HCT116 (cell line): ENCODE measurements around the gene SSTR5. TPM values are rescaled to one million over a fixed set of nuclear protein-coding genes. Genes with fewer than 3 reads are reported as not detected.

ENCODE experiments used
- ATAC-seq: fragments of 200-7000 bp; cut with Tn5 transposase; 2 replicates; pipeline ENCODE4 v1.9.1; 2020; ENCODE audit warnings: mild to moderate bottlenecking, moderate library complexity
- BruUV-seq: library from RNA; stranded (reverse); fragments of 400-500 nt; replicated peaks from 2 replicates; lab custom pipeline; 2021; lab: Mats Ljungman, UMichigan
- CTCF ChIA-PET: fragments of 300-600 bp; sonication (Branson Sonifier 250); formaldehyde crosslinking; loops from one replicate; lab custom pipeline; 2021; ENCODE audit warnings: antibody characterized with exemption; lab: Charles Lee
- POLR2A ChIA-PET: fragments of 300-600, 350-600 bp; sonication (Branson Sonifier 250); formaldehyde crosslinking; loops from one replicate; lab custom pipeline; 2021; ENCODE audit warnings: antibody characterized with exemption; lab: Charles Lee
- RAD21 ChIA-PET, 2 experiments: fragments of 300-600 bp; sonication (Branson Sonifier 250); formaldehyde crosslinking; loops; one replicate each; lab custom pipeline; 2023; ENCODE audit warnings: low total read pairs in 2 of 2; ENCODE audit not compliant: uncharacterized antibody in 2 of 2, unreplicated experiment in 2 of 2, low non-redundant PET in 1 of 2; lab: Charles Lee
- DNase-seq: peaks from one replicate; pipeline ENCODE4 v3.0.0-alpha.2; 2010; ENCODE audit warnings: low read depth, low spot score
- H2AFZ ChIP-seq: fragments of 200-600 bp; shearing (Covaris generic), sonication (generic); 2 replicates; pipeline ENCODE4 v1.6.1; 2017; ENCODE audit warnings: low read depth, mixed run types, mixed read lengths, antibody characterized with exemption, low read length; ENCODE audit not compliant: poor library complexity, severe bottlenecking
- H3K27ac ChIP-seq: 2 replicates; pipeline ENCODE4 v1.5.1; 2012; ENCODE audit warnings: low read depth, low read length
- H3K27me3 ChIP-seq: fragments of 200-600 bp; sonication (generic); 2 replicates; pipeline ENCODE4 v1.6.1; 2016; ENCODE audit warnings: mixed run types, low read length, mixed read lengths; ENCODE audit not compliant: insufficient read depth
- H3K36me3 ChIP-seq, 2 experiments: fragments of 200-500 bp in 1 of 2; fragments of 200-600 bp in 1 of 2; sonication (Bioruptor generic) in 1 of 2; sonication (generic) in 1 of 2; 2 replicates each; pipeline versions ENCODE4 v1.5.1 to v1.6.1; 2014 to 2016; ENCODE audit warnings: low read length in 2 of 2, inconsistent platforms in 1 of 2, mixed read lengths in 1 of 2, mixed run types in 1 of 2; ENCODE audit not compliant: insufficient read depth in 2 of 2, control insufficient read depth in 1 of 2
- H3K4me1 ChIP-seq, 2 experiments: fragments of 200-600 bp in 1 of 2; sonication (generic) in 1 of 2; 2 replicates each; pipeline versions ENCODE4 v1.5.1 to v1.6.1; 2012 to 2017; ENCODE audit warnings: low read length in 2 of 2, inconsistent platforms in 1 of 2, mild to moderate bottlenecking in 1 of 2, mixed read lengths in 1 of 2, mixed run types in 1 of 2, moderate library complexity in 1 of 2; ENCODE audit not compliant: insufficient read depth in 2 of 2, control insufficient read depth in 1 of 2
- H3K4me2 ChIP-seq: fragments of 200-600 bp; sonication (generic); 2 replicates; pipeline ENCODE4 v1.6.1; 2017; ENCODE audit warnings: mixed run types, low read length, mixed read lengths
- H3K4me3 ChIP-seq, 2 experiments: fragments of 200-600 bp in 1 of 2; sonication (generic) in 1 of 2; replicated peaks in 1 of 2; 2 replicates each; pipeline ENCODE4 v1.5.1; 2011 to 2016; ENCODE audit warnings: low read length in 2 of 2, control low read depth in 1 of 2, low read depth in 1 of 2, mild to moderate bottlenecking in 1 of 2, mixed read lengths in 1 of 2, mixed run types in 1 of 2
- H3K79me2 ChIP-seq: fragments of 200-600 bp; sonication (generic); 2 replicates; pipeline ENCODE4 v1.6.1; 2017; ENCODE audit warnings: mild to moderate bottlenecking, mixed run types, low read length, moderate library complexity, mixed read lengths; ENCODE audit not compliant: insufficient read depth
- H3K9ac ChIP-seq: fragments of 200-600 bp; sonication (generic); 2 replicates; pipeline ENCODE4 v1.6.1; 2016; ENCODE audit warnings: low read length, mixed read lengths
- H3K9me2 ChIP-seq: fragments of 200-600 bp; sonication (generic), shearing (Covaris generic); 2 replicates; pipeline ENCODE4 v1.6.1; 2017; ENCODE audit warnings: mixed run types, mild to moderate bottlenecking, moderate library complexity; ENCODE audit not compliant: insufficient read depth
- H3K9me3 ChIP-seq, 2 experiments: fragments of 200-500 bp in 1 of 2; fragments of 200-600 bp in 1 of 2; sonication (Bioruptor generic) in 1 of 2; sonication (generic) in 1 of 2; 2 replicates each; pipeline ENCODE4 v1.6.1; 2014 to 2017; ENCODE audit warnings: low read length in 2 of 2, mixed read lengths in 2 of 2, inconsistent platforms in 1 of 2, low read depth in 1 of 2, mild to moderate bottlenecking in 1 of 2, mixed run types in 1 of 2, moderate library complexity in 1 of 2; ENCODE audit not compliant: control insufficient read depth in 1 of 2, insufficient read depth in 1 of 2
- H4K20me1 ChIP-seq: fragments of 200-600 bp; sonication (generic), shearing (Covaris generic); 2 replicates; pipeline ENCODE4 v1.6.1; 2017; ENCODE audit warnings: mixed run types, mild to moderate bottlenecking, moderate library complexity; ENCODE audit not compliant: insufficient read depth
- CBX3 ChIP-seq: IDR thresholded peaks from 2 replicates; pipeline ENCODE4 v1.6.1; 2012; ENCODE audit warnings: low read depth
- CEBPB ChIP-seq: IDR thresholded peaks from 2 replicates; pipeline ENCODE4 v1.6.1; 2012; ENCODE audit warnings: low read depth
- EZH2 ChIP-seq: fragments of 200-600 bp; sonication (generic); IDR thresholded peaks from 2 replicates; pipeline ENCODE4 v1.6.1; 2017; ENCODE audit warnings: antibody characterized with exemption, mixed run types
- EZH2phosphoT487 ChIP-seq: fragments of 200-600 bp; IDR thresholded peaks from 2 replicates; pipeline ENCODE4 v1.6.1; 2018; ENCODE audit warnings: antibody characterized with exemption, borderline replicate concordance
- FOSL1 ChIP-seq: IDR thresholded peaks from 2 replicates; pipeline ENCODE4 v1.6.1; 2012; ENCODE audit warnings: low read depth
- JUND ChIP-seq: IDR thresholded peaks from 2 replicates; pipeline ENCODE4 v1.6.1; 2012
- MAX ChIP-seq: IDR thresholded peaks from 2 replicates; pipeline ENCODE4 v1.6.1; 2012
- POLR2A ChIP-seq: IDR thresholded peaks from 2 replicates; pipeline ENCODE4 v1.7.0; 2011; ENCODE audit warnings: borderline replicate concordance; ENCODE audit not compliant: insufficient read depth, insufficient read length; ENCODE audit errors: extremely low read depth
- POLR2AphosphoS5 ChIP-seq: IDR thresholded peaks from 2 replicates; pipeline ENCODE4 v1.6.1; 2011; ENCODE audit warnings: mild to moderate bottlenecking, low read depth, low read length, moderate library complexity
- SIN3A ChIP-seq: IDR thresholded peaks from 2 replicates; pipeline ENCODE4 v1.6.1; 2012; ENCODE audit warnings: low read depth
- SRF ChIP-seq: IDR thresholded peaks from 2 replicates; pipeline ENCODE4 v1.6.1; 2012; ENCODE audit warnings: low read depth
- YY1 ChIP-seq: IDR thresholded peaks from 2 replicates; pipeline ENCODE4 v1.6.1; 2011; ENCODE audit warnings: low read length, low read depth, moderate library complexity, mild to moderate bottlenecking; ENCODE audit not compliant: insufficient replicate concordance; ENCODE audit errors: extremely low read depth
- ZBTB33 ChIP-seq: IDR thresholded peaks from 2 replicates; pipeline ENCODE4 v1.6.1; 2011; ENCODE audit warnings: mild to moderate bottlenecking, low read length, moderate library complexity; ENCODE audit not compliant: insufficient replicate concordance; ENCODE audit errors: extremely low read depth
- ZFX ChIP-seq: fragments of 450-650 bp; IDR thresholded peaks from 2 replicates; pipeline ENCODE4 v1.6.1; 2017
- ZNF274 ChIP-seq: fragments of 200-500 bp; sonication (Bioruptor generic); IDR thresholded peaks from 2 replicates; pipeline ENCODE4 v1.6.1; 2014; ENCODE audit warnings: mild to moderate bottlenecking, low read depth, low read length, inconsistent platforms
- intact Hi-C: fragments of 100-400 bp; cut with micrococcal nuclease; formaldehyde crosslinking; loops from 2 replicates; pipeline ENCODE4 v1.10.0; 2022
- total RNA-seq: library from RNA; stranded (reverse); gene quantifications from one replicate; pipeline ENCODE4 v1.2.1, GENCODE V29; 2021; ENCODE audit not compliant: unreplicated experiment
- TF ChIP-seq, protein P1 (sequence below): IDR thresholded peaks from 2 replicates; pipeline ENCODE4 v1.6.1; 2012; ENCODE audit warnings: low read depth

The SSTR5 gene
- total RNA-seq, 1 experiment from 2014 or later = 7.2 TPM

DNA sequence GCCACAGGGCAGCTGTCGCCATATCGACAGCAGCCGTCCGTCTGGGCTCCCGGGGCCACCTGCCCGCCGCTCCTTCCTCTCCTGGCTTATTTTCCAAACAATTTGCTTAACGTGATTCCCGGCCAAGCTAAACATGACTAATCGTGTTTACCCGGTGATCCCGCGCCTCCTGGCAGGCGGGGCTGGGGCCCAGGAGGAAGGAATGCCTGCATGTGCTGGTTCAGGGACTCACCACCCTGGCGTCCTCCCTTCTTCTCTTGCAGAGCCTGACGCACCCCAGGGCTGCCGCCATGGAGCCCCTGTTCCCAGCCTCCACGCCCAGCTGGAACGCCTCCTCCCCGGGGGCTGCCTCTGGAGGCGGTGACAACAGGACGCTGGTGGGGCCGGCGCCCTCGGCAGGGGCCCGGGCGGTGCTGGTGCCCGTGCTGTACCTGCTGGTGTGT is 6.1 kb downstream of the SSTR5 start:
- TF ChIP-seq EZH2phosphoT487 (no peak), YY1 (peak; percentile 57), POLR2AphosphoS5 (peak; percentile 46)
- TF ChIP-seq, all 23 proteins: peak for 2
- DNase-seq (no peak), ATAC-seq (peak; percentile 37)
- POLR2A ChIA-PET = no interaction called here
- H3K4me2 ChIP-seq = peak overlapping the region; percentile 69
- no TSS peak for BruUV-seq
- no peaks in the 10 kb centered on the region for H4K20me1 ChIP-seq
- peak overlapping the region; percentile 6 to 15; a peak in 2 of 4 replicates for H3K4me3 ChIP-seq
- H3K9me2 ChIP-seq = no peaks in the 10 kb centered on the region
- intact Hi-C loops = no loop called here
- RAD21 ChIA-PET = interaction anchor here in 1 of 2 experiments (0.8 kb wide), 1 partner anchor 21 kb away, joined by 3 read pairs; no protein-coding TSS in a partner anchor
- CTCF ChIA-PET = interaction anchor here (0.6 to 1.0 kb wide), 2 partner anchors 21 to 30 kb away, joined by 3 to 6 read pairs; no protein-coding TSS in a partner anchor
- H3K36me3 ChIP-seq = no peaks in the 10 kb centered on the region
- H2AFZ ChIP-seq = no peak overlapping the region
- no peaks in the 10 kb centered on the region for H3K9me3 ChIP-seq
- peaks cover 56 to 65% of the 10 kb centered on the region in 2 experiments for H3K4me1 ChIP-seq
- H3K27me3 ChIP-seq = no peaks in the 10 kb centered on the region
- H3K9ac ChIP-seq = peak overlapping the region; percentile 56
- peak overlapping the region; percentile 92 for H3K27ac ChIP-seq
- H3K79me2 ChIP-seq = peaks cover 9% of the 10 kb centered on the region

DNA sequence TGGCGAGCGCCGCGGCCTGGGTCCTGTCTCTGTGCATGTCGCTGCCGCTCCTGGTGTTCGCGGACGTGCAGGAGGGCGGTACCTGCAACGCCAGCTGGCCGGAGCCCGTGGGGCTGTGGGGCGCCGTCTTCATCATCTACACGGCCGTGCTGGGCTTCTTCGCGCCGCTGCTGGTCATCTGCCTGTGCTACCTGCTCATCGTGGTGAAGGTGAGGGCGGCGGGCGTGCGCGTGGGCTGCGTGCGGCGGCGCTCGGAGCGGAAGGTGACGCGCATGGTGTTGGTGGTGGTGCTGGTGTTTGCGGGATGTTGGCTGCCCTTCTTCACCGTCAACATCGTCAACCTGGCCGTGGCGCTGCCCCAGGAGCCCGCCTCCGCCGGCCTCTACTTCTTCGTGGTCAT is 6.8 kb downstream of the SSTR5 start:
- no peak for TF ChIP-seq POLR2A
- TF ChIP-seq YY1 = no peak
- TF ChIP-seq SIN3A = no peak
- TF ChIP-seq FOSL1 = no peak
- no peak for TF ChIP-seq MAX
- TF ChIP-seq EZH2 = no peak
- TF ChIP-seq ZFX = no peak
- TF ChIP-seq, protein P1, sequence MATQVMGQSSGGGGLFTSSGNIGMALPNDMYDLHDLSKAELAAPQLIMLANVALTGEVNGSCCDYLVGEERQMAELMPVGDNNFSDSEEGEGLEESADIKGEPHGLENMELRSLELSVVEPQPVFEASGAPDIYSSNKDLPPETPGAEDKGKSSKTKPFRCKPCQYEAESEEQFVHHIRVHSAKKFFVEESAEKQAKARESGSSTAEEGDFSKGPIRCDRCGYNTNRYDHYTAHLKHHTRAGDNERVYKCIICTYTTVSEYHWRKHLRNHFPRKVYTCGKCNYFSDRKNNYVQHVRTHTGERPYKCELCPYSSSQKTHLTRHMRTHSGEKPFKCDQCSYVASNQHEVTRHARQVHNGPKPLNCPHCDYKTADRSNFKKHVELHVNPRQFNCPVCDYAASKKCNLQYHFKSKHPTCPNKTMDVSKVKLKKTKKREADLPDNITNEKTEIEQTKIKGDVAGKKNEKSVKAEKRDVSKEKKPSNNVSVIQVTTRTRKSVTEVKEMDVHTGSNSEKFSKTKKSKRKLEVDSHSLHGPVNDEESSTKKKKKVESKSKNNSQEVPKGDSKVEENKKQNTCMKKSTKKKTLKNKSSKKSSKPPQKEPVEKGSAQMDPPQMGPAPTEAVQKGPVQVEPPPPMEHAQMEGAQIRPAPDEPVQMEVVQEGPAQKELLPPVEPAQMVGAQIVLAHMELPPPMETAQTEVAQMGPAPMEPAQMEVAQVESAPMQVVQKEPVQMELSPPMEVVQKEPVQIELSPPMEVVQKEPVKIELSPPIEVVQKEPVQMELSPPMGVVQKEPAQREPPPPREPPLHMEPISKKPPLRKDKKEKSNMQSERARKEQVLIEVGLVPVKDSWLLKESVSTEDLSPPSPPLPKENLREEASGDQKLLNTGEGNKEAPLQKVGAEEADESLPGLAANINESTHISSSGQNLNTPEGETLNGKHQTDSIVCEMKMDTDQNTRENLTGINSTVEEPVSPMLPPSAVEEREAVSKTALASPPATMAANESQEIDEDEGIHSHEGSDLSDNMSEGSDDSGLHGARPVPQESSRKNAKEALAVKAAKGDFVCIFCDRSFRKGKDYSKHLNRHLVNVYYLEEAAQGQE = no peak
- no peak for TF ChIP-seq ZBTB33
- no peak for TF ChIP-seq CEBPB
- TF ChIP-seq CBX3 = no peak
- TF ChIP-seq ZNF274 = no peak
- TF ChIP-seq SRF = no peak
- TF ChIP-seq JUND = no peak

More for the DNA sequence above, 6.8 kb downstream of the SSTR5 start:
- no peak overlapping the region for H3K4me3 ChIP-seq
- RAD21 ChIA-PET = no interaction called here
- CTCF ChIA-PET = no interaction called here
- H3K36me3 ChIP-seq = no peaks in the 10 kb centered on the region
- intact Hi-C loops = no loop called here
- peaks cover 60 to 72% of the 10 kb centered on the region in 2 experiments for H3K4me1 ChIP-seq
- peak overlapping the region; percentile 92; the same call in 1 of the 2 replicates for H3K27ac ChIP-seq
- H3K9ac ChIP-seq = peak overlapping the region; percentile 56; the same call in 1 of the 2 replicates
- H3K9me2 ChIP-seq = no peaks in the 10 kb centered on the region
- POLR2A ChIA-PET = no interaction called here
- no peaks in the 10 kb centered on the region for H3K27me3 ChIP-seq
- peak overlapping the region; percentile 69 for H3K4me2 ChIP-seq
- H2AFZ ChIP-seq = no peak overlapping the region
- no peaks in the 10 kb centered on the region for H4K20me1 ChIP-seq
- ATAC-seq (no peak), DNase-seq (no peak)
- H3K79me2 ChIP-seq = peaks cover 17% of the 10 kb centered on the region
- no peaks in the 10 kb centered on the region for H3K9me3 ChIP-seq
- BruUV-seq = no TSS peak
